Renal pelvis (tissue), 4 donors: ENCODE data around the gene CLEC2L. TPM values are rescaled to one million over a fixed set of nuclear protein-coding genes. Genes with fewer than 3 reads are reported as not detected.
"Not testable (repeated sequence)": the region's sequence is repeated elsewhere in the genome, so short reads cannot be mapped to it uniquely, and the experiment has no call there.

Experiments used
- DNase-seq: peaks from one replicate; pipeline ENCODE4 v3.0.0-alpha.2; 2013
- polyA plus RNA-seq, 3 donors: library from polyadenylated mRNA; unstranded; fragments of 120-200 nt; gene quantifications; one replicate each; pipeline ENCODE4 v1.2.1, GENCODE V29; 2013; ENCODE audit not compliant: insufficient read length in 3 of 3

Gene CLEC2L
- polyA plus RNA-seq, 3 donors: 0.85 to 1.4 (median 1.3) TPM

DNA sequence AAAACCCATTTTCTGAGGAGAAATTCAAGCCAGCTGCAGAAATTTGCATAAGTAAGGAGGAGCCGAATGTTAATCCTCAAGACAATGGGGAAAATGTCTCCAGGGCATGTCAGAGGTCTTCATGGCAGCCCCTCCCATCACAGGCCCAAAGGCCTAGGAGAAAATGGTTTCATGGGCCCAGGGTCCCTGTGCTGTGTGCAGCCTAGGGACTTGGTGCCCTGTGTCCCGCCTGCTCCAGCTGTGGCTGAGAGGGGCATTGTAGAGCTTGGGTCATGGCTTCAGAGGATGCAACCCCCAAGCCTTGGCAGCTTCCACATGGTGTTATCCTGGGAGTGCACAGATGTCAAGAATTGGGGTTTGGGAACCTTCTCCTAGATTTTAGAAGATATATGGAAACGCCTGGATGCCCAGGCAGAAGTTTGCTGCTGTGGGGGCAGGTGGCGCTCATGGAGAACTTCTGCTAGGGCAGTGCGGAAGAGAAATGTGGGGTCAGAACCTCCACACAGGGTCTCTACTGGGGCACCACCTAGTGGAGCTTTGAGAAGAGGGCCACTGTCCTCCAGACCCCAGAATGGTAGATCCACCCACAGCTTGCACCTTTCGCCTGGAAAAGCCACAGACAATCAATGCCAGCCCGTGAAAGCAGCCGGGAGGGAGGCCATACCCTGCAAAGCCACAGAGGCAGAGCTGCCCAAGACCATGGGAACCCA is 30.7 kb downstream of the CLEC2L start:
- DNase-seq: not testable (repeated sequence)

DNA sequence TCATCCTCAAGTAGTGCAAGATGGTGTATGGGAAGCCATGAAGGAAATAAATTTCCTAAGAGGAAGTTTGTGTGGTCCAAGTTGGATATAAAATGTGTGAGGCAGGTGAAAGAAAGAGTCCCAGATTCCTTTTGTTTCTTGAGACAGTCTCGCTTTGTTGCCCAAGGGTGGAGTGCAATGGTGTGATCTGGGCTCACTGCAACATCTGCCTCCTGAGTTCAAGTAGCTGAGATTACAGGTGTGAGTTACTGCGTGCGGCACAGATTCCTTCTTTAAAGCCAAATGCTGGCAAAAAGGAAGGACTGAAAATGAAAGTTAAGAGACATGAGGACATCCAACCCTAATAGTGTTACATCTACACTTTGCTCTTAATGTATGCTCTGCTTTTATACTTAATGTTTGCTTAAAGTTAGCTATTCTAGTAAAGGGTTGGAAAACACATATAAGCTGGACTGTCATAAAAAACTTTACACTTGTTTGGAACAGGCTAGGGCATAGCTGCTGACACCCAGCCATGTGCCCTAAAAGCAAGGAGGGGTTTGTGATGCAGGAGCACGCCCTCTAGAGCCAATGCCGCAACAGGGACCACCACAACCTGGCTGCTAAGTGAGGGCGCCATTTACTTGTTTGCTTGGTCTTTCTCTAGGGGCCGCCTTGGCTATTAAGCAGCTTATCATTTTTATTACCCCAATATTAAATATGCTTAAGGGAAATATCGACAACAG is 34.5 kb downstream of the CLEC2L start:
- no peak for DNase-seq

DNA sequence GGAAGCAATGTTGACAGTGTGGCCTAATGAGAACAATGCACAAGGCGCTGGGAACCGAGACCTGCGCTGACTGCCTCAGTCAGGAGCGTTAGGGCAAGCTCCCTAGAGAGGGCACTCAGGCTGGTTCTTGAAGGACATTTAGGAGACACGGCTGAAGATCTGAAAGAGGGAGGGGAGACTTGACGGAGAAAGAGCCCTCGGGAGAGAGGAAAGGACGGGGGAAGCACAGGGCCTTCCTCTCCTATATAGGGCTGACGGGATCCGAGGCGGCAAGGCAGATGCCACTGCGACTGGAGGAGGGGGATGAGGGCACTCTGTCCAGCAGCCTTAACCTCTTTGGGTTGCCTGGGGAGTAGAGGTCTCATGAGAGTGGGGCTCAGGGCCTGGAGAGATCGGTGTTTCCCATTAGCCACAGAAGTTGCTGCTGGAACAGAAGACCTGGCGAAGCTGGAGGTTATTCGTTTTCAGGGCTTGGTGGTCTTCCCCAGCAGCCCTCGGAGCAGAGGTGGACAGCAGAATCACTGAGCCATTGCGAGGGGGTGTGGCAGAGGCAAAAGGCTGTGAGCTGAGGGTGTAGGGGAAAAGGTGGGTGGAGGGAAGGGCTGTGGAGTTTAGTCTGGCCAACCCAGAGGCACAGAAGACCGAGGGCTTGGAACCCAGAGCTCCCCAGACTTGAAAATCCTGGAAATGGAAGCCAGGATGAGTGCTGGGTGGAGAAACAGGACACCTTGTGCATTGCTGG is 36.0 kb downstream of the CLEC2L start:
- DNase-seq: no peak

DNA sequence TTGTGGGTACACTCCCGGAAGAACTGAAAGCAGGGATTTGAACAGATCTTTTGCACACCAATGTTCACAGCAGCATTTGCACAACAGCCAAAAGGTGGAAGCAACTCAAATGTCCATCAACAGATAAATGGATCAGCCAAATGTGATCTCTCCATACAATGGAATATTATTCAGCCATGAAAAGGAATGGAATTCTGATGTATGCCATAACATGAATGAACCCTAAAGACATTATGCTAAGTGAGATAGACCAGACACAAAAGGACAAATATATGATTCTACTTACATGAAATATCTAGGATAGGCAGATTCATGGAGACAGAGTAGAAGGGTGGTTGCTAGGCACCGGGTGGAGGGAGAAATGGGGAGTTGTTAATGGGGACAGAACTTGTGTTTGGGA is 36.7 kb downstream of the CLEC2L start:
- no peak for DNase-seq

DNA sequence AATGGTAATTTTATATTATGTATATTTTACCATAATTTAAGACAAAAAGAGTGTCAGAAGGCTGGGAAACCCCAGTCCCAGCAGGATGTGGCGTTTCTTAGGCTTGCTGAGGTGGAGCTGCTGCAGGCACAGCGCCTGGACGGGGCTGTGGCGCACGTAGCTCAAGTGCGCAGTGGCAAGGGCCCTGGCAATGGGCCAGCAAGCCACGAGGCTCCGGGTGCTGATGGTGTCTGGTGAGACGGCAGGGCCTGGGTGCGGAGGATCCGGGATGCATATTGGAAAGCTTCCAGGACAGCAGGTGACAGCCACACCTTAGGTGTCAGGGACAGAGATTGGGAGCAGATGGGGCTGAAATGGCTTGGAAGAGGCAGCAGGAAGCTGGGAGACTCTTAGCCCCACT is 37.2 kb downstream of the CLEC2L start:
- no peak for DNase-seq

DNA sequence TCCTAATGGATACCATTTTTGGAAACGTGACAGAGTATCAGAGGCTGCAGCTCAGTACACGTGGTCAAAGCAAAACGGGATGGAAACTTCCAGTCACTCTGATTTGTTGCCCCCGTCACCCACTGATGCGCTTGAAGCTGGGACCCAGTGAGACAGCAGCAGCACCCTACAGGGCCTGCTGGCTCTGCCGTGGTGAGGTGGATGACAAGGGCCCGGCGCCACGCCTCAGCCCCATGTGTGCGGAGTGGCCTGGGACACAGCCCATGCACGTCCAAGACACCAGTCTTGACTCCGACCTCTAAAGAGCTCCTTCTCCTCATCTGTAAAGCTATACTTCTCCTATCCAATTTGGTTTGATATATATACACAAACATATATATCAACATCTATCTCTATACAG is 39.0 kb downstream of the CLEC2L start:
- DNase-seq: no peak

DNA sequence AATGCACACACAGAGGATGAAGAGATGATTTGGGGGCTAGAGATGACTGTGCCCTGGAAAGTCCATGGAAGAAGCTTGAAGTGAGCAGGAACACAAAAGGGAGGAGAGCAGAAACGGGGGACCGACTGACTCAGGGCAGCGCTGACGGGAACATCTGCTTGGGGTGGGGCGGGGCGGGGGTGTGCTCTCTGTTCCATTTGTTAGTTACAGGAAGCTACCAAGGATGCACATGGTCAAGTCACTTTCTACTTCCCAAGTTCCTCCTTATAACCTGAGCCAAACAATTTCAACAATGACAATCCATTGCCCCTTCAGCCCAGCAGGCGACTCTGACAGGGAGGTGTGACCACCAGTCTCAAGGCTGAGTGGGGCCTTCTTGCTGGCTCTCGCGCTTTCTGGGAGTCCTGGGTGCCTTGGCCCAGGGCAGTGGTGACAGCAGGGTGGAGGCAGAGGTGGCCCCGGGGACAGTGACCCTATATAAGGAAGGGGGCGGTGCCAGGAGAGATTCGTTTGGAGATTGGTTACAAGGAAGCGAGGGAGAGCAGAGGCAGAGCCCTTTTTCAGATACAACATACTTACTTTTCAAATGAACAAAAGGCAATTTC is 39.6 kb downstream of the CLEC2L start:
- DNase-seq: no peak

DNA sequence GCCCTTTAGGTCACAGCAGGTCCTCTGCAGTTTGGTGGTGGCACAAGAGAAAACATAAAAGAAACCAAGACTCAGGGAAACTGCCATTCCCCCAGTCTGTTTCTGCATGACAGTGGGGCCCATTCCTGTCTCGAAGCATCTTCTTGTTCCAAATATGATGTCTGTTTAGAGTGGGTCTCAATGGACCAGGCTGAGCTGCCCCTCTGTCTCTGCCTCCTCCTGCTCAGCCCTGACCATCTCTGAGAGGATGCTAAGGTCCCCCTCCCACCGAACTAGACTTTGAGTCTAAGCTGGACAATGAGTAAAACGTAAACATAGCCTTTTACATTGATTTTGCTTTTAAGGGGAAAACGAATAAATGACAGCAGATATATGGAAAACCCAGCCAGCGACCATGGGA is 40.4 kb downstream of the CLEC2L start:
- DNase-seq: no peak

DNA sequence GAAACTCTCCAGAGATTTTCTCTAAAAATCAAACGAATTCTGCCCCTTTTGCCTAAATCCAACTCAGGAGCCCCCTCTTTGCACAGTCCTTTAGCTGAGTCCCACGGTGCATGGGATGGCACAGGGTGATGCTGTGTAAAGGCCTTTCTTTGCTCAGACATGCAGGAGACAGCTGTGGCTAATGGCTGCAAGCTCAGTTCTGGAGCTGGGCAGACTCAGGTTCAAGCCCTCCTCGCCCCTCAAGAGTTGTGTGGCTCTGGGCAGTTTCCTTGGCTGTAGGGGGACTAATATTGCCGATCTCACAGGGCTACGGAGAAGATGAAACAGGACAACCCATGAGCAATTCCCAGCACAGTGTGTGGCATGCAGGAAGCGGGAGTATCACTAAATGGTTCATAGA is 42.6 kb downstream of the CLEC2L start:
- no peak for DNase-seq

DNA sequence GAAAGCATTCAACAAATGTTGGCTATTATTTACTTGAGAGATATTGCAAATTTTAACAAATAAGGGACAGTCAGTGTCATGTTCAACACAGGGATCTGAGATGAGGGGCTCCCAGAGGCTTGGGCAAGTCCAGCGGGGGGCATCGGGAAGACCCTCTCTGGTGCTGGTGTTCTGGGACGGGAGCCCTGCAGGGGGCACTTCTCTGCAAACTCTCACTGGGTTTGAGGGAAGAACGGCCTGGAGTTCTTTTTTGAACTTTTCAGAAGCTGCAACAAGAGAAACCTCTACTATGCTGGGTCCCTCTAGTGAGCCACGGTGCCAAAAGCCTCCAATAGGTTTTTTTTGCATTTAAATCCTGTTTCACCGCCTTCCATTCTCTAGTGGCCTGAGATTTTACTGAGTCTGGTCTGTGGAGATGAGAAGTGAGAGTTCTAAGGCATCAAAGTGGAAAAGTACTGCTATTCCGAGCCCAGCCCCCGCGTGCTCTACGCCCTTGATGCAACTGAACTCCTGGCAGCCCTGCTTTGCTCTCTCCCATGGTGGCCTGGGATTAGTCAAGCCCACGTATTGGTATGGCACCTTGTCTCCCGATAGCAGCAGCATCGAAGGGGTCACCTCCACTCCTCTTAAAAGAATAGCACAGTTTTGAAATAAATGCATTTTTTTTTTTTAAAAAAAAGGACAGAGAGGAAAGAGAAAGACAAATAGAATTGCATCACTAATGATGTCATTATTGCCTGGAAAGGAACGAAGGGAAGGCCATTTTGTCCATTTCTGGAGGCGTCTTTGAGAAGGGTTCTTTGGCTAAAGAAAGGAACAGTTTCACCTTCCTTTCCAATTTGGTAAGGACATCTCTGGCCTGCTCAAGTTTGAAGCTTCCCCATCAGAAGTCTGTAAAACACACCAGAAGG is 43.5 kb downstream of the CLEC2L start:
- DNase-seq: no peak

DNA sequence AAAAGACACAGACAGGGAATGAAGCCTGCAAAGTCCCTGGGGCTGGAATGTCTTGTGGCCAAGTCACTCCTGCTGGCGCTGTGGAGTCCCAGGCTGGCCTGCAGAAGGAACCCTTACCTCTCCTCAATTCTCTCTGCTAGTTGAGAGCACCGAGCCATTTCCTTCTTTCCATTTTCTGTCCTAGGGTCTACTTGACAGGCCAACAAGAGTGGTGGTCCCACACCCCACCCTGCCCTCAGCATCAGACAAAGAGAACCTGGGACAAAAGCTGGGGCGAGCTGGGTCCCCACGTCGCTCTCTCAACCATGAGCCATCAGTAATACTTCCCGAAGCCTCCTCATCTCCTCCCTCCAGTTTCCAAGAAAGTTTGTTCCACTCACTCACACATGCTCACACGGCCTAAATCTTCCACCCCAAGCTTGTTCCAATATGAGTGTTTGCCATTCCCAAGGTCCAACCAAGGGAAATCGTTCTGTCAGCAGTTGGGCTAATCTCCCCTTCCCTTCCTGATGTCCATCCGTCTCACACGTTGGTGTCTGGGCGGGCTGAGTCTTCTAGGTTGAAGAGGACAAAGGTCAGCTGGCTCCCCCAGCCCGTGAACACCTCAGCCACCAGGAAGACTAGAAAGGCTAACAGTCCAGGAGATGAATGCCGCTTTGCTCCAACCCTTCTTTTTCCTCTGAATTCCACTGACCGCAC is 44.3 kb downstream of the CLEC2L start:
- no peak for DNase-seq

DNA sequence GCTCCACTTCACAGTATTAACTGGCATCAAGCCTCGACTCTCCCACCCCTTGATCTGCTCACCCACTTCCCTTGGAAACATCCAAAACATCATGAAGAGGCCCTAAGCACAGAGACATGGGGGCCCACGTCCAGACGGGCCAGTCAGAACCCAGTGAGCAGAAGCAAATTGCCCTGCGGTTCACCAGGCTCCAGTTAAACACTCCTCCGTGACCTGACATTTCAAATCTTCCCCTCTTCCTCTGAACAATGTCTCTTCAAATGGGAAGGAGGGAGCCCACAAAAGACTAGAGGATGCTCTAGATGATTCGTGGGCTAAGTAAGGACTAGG is 44.8 kb downstream of the CLEC2L start:
- no peak for DNase-seq

DNA sequence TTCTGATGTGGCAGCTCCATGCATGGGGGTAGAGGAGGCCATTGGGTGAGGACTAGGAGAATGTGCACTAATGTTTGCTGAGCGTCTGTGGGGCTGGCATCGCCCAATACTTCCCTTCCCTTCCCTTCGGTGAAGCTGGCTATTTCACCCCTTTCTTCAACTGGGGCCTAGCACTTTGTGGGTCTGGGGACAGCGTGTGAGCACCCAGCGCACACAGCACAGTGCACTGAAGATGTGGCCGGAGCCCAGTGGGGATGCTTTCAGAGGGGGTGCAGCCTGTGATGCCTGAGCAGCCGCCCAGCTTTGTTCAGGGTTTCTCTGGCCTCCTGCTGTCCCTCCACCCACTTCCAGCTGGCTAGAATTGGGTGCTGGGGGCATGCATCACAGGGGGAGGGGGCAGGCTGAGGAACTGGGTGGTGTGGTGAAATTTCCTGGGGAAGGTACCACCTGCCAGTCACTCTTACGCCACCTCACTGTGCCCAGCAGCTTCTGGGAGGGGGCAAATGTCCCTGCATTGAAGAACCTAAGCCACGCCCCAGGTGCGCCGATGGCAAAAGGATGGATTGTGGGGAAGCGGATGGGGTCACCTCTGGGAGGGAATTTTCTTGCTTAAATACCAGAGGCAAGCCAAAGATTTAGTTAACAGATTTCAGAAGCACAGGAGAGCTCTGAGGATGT is 45.5 kb downstream of the CLEC2L start:
- DNase-seq: no peak

DNA sequence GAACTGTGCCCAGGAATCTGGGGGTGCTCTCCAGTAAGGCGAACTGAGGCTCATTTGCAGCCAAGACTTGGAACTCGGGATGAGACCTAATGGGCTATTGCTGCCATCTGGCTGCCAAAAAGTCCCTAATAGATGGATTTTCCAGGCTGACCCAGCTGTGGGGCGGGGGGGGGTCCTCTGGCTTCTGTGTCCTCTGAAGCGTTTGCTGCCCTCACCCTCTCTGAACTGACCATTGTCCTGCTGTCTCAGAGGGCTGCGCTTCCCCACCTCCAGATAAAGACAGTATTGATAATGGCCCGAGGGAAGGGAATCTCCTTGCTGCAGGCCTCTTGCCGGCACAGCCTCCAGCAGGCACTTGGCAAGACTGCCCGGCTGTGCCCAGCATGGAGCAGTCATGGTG is 46.6 kb downstream of the CLEC2L start:
- no peak for DNase-seq

DNA sequence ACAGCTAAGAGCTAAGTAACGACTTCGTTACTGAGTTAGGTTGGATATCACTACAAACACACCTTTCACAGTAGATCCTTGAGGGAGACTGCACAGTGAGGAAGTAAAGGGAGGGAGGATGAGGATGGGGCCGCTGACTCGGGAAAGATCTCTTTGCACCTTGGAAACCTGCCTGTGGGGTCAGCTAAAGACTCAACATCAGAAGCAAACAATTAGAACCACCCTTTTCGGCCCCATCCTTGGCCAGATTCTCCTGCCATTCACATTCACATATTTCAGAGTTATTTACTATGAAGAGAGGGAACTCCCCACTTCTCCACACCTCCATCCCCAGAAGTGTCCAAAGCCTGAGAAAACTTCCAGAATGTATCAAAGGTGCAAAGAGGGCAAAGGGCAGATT is 47.1 kb downstream of the CLEC2L start:
- DNase-seq: no peak

DNA sequence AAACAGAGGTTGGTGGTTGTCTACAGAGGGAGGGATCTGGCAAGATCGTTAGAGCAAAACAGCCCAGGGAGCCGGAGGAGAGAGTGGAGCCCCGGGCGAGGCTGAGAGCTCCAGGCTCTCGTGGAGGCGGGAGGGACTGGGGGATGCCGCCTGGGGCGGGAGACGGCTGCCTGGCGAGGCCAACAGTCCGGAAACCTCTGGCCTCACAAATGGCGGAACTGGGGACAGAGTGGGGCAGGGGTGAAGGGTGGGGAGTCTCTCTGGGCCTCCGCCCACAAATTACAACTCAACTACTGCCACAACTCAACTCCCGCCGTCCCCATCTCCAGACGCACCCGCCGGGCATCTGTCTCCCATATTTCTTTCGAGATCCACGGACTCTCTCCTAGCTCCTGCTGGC is 47.7 kb downstream of the CLEC2L start:
- DNase-seq: no peak

DNA sequence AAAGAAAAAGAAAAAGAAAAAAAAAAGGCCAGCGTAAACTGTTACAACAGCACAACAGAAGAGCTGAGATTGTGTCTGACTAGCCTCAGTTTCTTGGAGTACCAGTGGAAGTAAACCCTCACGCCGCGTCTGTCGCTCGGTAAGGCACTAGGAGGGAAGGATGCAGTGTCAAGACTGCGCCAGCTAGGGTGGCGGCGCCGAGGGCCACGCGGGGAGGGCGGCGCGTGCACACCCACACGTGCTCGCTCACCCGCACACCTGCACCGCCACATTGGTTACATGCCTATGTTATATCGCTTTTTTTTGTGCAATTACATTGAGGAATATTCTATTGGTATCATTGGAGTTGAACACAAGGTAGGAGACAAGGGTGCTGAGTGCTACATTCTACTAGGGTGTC is 48.2 kb downstream of the CLEC2L start:
- DNase-seq: no peak

DNA sequence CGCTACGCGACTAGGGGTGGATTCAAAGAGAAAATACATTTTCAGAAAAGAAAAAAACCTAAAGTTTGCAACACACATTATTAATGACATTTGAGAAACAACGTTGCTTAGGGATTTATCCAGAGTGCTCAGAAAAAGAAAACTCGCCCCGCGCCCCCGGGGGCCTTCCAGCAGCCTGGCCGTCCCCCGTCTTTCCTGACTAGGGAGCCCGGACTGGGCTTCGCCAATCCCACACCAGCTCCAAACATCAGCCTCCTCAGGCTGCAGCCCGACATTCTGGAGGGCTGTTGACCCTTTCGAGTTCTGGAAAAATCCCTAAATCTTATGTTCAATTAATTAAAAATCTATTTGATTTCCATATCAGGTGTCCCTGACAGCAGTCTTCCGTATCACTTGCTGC is 48.6 kb downstream of the CLEC2L start:
- DNase-seq: no peak

DNA sequence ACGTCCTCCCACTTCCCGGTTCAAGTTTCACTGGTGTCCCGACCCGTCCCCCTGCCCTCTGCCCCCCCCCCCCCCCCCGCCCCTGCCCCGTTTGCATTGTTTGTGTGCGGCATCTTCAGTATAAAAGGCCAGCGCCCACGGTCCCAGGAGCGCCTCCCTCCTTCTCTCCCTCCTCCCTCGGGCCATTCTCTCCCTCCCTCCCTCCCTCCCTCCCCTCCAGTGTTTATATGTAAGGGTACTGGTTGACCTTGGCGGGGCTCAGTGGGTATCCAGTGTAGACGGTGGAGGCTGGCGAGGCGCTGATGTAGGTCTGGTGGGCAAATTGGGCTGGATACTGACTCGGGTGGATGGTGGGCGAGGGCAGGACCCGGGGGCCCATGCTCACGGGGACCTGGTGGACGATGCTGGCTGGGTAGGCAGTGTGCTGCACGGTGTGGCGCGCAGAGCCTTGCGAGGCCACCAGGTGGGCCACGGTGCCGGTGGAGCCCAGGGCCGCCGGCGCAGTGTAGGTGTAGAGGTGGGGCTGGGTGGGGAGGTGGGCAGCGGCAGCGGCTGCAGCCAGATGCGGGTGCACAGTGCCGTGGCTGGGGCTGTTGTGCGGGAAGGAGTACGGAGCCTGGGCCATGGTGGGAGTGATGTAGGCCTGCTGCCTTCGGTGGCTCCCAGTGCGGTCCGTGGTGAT is 49.4 kb downstream of the CLEC2L start:
- no peak for DNase-seq

DNA sequence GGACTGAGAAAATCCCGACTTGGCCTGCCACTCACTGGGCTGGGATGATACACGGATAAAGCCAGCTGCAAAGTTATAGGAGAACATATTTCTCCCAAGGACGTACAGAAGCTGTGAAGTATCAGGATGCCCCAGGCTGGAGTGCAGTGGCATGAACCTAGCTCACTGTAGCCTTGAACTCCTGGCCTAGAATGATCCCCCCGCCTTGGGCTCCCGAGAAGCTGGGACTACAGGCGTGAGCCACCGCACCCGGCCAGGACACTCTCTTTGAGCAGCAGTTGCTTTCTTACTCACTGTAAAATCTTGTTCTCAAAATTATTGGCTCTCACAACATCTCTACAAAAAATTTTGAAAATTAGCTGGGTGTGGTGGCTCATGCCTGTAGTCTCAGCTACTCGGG is 50.4 kb downstream of the CLEC2L start:
- DNase-seq: no peak
